Esophagus squamous epithelium (tissue), 4 donors: ENCODE measurements around the gene TRAF3IP1.

ENCODE experiments used
- POLR2A ChIP-seq, 4 donors: fragments of 450-650 bp; IDR thresholded peaks; one replicate each; pipeline ENCODE4 v1.6.1; 2017; ENCODE audit warnings: antibody characterized with exemption in 4 of 4, mild to moderate bottlenecking in 4 of 4, moderate library complexity in 3 of 4
- TF ChIP-seq, protein P1 (sequence below), 6 experiments: fragments of 450-650 bp in 4 of 6; fragments of 200-600 bp in 2 of 6; sonication (generic) in 2 of 6; IDR thresholded peaks; one replicate each; pipeline ENCODE4 v1.5.1; 2016 to 2019; ENCODE audit warnings: antibody characterized with exemption in 6 of 6, mild to moderate bottlenecking in 4 of 6, moderate library complexity in 4 of 6

DNA sequence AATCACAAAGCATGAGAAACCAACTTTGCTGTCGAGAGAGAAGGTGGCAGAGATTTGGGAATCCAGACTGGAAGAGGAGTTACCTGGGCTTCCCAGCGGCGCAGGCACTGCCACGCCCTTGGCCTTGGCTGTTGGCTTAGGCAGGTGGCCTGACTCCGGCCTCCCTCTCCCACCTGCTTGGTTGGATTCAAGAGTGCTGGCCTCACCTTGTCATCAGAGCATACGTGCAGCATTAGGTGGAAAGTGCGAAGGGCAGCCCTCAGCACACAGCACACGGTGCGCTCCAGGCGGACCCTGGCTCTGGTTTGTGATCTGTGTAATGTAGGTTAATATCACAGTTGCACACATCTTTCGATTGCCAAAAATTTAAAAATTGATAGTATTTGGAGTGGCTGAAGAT is 87.2 kb downstream of the TRAF3IP1 start:
- TF ChIP-seq, protein P1, sequence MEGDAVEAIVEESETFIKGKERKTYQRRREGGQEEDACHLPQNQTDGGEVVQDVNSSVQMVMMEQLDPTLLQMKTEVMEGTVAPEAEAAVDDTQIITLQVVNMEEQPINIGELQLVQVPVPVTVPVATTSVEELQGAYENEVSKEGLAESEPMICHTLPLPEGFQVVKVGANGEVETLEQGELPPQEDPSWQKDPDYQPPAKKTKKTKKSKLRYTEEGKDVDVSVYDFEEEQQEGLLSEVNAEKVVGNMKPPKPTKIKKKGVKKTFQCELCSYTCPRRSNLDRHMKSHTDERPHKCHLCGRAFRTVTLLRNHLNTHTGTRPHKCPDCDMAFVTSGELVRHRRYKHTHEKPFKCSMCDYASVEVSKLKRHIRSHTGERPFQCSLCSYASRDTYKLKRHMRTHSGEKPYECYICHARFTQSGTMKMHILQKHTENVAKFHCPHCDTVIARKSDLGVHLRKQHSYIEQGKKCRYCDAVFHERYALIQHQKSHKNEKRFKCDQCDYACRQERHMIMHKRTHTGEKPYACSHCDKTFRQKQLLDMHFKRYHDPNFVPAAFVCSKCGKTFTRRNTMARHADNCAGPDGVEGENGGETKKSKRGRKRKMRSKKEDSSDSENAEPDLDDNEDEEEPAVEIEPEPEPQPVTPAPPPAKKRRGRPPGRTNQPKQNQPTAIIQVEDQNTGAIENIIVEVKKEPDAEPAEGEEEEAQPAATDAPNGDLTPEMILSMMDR (IDR thresholded peaks at IDR 0.05) = no peak
- TF ChIP-seq POLR2A (IDR thresholded peaks at IDR 0.05) = no peak
